GM18868 (cell line): Measurements from ENCODE around the gene ZNF526.

Source experiments
- ATAC-seq: cut with Tn5 transposase; IDR thresholded peaks from one replicate; pipeline ENCODE4 v1.9.1; 2021; ENCODE audit warnings: mild to moderate bottlenecking, moderate library complexity; ENCODE audit not compliant: unreplicated experiment

The ZNF526 gene

DNA sequence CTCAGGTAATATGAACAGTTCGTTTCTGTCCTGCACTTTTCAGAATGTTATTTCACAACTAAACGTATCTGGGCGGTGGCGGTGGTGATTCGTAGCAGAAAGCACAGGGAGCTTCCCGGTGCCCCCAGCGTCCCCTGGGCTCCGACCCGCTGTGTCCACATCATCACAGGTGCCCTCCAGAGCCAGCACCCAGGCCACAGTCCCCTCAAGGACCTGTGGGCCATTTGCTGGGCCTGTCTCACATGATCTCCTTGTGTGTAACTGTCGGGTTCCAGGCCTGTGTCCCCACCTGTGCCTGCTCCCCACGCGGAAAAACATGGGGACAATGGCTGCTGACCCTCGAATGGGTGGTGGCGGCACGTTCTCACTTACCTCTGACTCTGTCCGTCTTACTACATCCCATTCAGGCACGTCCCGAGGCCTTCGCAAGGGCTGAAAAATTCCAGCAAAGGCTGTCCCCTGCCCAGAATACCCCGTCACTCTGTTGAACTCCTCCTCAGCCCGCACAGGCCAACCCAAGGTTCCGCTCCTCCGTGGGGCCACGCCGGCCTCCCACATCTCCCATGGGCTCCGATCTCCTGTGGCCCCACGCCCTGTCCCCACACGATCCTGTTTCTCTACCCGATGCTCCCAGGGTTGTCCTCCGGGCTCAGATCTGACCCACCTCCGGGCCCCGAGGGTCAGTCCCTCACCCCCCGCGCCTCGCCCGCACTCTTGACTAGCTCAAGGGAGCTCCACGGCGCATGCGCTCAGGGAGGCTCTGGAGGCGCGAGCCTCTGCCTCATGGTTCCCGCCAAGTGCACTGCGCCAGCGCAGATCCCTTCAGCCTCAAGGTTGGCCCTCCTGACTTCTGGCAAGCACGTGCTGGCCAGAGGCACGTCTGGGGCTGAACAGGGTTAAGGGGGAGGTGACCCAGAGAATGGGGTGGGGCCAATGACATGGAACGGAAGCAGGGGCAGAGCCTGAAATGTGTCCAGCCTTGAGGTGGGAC is 23.8 kb upstream of the ZNF526 start:
- no peak for ATAC-seq

DNA sequence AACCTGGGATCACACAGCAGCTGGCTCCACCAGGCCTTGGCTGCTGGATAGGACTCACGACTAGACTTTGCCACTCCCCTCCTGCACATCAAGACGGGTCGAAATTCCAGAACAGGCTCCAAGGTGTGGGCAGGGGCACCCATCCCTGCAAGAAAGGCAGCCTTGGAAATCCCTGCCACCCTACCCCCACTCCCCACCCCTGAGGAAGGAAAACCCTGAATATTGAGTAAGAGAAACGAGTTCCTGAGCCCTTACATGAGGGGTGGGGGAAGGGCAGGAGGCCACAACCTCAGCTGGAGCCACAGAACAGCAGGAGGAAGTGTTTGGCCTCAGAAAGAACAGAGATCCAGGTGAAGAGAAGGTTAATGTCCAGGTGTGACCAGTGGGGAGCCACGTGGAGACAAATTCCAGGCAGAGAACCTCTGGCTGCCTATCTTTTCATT is 22.7 kb upstream of the ZNF526 start:
- no peak for ATAC-seq

DNA sequence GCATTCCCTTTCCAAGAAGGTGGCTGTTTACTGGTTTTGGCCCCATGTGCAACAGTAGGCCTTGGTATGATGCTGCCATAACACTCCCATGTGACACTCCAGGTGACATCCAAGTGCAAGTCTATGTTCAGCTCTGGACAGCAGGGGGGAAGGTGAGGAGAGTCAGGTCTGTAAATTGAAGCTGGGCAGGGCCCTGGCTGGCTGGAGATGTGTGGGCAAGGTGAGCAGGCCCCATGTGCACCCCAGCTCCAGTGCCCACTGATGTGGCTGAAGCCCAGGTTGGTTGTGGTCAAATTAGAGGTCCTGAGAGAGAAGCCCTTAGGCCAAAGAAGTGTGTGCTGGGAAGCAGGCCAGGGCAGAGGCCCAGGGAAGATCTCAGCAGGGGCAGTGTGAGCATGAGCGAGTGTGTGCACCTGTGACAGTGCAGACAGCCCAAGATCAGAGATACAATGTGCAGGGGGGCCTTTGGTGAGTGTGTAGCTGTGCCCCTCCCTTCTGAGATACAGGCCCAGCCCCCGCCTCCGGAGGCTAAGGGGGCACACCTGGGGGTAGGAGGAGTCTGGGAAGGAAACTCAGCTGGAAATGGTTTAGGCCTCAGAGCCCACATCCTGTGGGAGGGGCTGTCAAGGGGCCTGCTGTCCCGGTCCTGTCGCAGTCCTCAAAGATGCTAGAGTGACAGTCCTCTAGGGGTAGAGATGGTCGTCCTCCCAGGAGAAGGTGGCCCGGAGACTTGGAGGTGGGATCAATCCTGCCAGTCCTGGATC is 21.3 kb upstream of the ZNF526 start:
- ATAC-seq = peak; percentile 32

DNA sequence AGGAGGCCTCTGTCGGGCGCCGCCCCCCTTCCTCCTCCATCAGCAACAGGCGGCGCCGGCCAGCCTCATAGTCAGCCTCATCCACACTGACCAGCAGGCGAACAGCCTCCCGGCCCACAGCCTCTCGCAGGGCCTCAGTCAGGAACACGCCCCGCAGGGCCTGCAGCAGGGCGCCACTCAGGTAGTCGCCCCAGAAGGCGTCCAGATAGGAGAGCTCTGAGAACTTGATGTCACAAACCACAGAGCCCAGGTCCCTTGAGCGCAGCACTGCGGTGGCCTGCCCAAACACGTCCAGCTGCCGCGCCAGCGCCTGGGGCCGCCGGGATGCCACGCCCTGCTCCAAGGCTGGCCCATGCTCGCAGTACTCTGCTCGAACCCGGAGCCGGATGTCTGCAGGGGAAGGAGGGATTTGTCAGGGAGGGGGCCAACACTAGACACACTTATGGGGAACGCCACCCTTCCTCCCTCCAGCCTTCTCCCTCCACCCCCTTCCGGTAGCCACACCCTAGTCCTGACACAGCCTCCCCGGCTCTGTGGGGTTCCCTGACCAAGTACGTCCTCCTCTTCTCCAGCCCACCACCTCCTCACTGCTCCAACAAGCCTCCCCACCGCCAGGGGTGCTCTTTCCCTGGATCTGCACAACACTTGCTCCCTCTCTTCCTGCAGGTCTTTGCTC is 20.5 kb upstream of the ZNF526 start:
- peak; percentile 36 for ATAC-seq

DNA sequence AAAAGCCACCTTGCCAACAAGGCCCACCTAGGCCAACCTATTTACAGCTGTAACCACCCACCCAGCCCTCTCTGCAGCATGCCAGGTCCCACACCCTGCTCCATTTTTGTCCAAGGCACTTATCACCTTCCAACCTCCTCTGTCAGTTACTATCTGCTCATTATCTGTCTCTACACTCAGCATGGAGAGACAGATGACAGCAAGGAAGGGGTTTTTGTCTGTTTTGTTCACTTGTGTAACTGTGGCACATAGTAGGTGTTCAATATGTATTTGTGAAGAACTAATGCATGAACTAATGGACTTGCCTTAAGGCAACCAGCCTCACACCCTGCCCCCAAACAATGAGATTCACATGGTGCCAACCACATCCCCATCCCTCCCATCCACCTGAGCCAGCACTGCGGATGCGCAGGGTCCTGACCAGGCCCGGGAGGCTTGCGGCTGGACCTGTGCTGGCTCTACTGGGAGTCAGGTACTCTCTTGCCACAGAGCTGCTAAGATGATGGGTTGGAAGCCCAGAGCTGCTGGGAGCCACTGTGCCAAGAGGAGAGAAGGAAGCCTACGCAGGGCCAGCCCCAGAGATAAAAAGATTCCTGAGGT is 19.9 kb upstream of the ZNF526 start:
- ATAC-seq = no peak

DNA sequence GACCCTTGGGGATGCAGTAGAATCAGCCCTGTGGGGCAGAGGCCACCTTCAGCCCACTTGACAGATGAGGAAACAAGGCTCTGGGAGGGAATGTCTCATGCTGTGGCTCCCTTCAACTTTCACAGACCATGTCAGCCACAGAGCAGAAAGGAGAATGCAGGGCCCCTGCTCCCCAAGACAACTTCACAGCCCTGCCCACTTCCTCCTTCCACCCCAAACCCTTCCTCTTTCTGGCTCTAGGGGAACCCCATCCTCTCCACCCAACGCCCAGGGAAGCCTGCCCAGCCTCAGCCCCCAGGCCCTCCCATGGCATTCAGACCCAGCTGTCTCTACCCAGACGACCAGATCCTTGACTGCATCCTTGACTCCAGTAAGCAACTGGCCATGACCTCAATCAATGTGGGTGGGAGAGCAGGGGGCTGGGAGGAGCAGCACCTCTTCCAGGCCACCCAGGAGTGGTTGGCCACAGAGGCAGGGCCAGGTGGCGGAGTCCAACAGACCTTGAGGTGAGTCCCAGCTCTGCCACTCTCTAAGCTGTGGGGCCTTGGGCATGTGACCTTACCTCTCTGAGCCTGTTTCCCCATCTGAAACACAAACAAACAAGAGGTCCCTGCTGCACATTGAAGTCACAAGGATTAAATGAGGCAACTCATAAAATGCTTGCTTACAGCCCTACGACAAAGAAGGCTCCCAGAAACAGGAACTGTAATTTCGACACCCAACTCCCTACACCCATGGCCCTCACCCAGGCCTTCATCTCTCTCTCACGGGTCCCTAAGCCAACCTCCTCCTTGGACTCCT is 18.4 kb upstream of the ZNF526 start:
- no peak for ATAC-seq

GRCh38 chr19:42202290-42202880 is 17.7 kb upstream of the ZNF526 start:
- no peak for ATAC-seq

- no peak for ATAC-seq
These were observed 16.4 kb upstream of the ZNF526 start for GRCh38 chr19:42203700-42204099.

- ATAC-seq = no peak
These were observed 15.4 kb upstream of the ZNF526 start for GRCh38 chr19:42204664-42205063.

- ATAC-seq = no peak
These were observed 13.0 kb upstream of the ZNF526 start for GRCh38 chr19:42206871-42207755.

DNA sequence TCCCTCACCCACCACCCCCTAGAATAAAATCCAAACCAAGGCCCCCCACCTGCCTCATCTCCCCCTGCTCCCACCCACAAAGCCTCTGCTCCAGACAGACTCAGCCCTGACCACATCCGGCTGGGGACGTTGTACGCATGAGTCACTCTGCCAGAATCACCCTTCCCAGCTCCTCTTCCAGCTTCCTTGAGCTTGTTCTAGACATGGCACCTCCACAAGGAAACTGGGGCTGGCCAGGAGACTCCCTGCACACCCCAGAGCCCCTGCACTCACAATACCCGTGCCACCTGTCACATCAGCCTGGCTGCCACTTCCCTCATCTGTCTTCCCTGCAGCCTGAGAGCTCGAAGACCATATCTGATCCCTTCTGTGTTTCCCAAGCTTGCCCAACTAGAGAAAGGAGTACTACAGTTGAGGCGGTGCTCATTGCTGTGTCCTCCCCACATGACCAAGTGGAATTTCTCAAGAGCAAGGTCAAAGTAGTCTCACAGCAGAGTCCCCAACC is 12.3 kb upstream of the ZNF526 start:
- ATAC-seq = no peak

DNA sequence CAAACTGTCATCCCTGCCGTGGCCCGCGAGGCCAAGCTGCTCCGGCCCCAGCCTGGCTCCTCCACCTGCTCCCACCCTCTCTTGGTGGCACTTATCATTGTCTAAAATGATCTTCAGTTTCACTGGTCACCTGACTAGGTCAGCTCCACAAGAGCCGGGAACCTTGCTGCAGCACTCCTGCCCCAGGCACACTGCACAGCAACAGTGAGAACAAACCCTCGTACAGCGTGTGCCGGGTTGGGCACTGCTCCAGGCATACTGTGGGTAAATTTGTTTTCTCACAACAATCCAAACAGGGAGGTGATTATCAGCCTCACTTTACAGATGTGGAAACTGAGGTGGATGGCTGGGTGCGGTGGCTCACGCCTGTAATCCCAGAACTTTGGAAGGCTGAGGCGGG is 11.5 kb upstream of the ZNF526 start:
- ATAC-seq = no peak

- no peak for ATAC-seq
These were observed 7.2 kb upstream of the ZNF526 start for GRCh38 chr19:42212886-42213285.

GRCh38 chr19:42214810-42215485 is 5.2 kb upstream of the ZNF526 start:
- no peak for ATAC-seq

DNA sequence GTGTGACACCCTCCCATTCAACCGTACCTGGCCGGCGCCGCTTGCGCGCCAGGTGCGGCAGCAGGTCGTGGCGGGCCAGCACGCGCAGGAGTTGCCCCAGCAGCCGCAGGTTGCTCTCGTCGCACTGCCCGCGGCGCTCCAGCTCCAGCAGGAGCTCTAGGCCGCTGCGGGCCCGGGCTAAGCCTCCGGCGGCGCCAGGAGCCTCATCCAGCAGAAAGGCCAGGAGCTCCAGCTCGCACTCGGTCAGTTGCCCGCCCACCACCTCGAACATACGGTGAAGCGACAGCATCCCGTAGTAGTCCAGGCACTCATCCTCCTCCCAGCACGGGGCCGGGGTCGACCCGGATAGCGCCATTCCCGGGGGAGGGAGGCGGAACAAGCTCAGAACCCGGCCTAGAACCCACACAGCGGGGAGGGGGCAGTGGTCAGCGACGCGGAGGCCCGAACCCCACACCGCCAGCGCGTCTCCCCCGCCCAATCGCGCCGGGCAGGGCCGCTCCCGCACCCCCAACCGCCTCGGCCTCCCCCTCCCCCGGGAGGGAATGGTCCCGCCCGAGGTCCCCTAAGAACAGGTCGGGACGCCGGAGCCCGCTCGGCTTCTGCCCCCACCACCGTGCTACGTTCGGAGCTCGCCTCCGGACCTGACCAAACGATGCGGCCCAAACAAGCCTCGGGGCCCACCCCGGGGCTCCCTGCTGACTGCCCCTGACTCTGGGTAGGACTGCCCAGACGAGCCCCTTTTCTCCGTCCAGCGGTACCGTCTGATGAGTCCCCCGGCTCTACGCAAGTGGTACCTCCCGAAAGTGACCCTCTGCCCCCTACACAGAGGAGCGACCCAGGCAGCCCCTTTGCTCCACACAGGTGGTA is 3.2 kb upstream of the ZNF526 start:
- ATAC-seq = no peak

DNA sequence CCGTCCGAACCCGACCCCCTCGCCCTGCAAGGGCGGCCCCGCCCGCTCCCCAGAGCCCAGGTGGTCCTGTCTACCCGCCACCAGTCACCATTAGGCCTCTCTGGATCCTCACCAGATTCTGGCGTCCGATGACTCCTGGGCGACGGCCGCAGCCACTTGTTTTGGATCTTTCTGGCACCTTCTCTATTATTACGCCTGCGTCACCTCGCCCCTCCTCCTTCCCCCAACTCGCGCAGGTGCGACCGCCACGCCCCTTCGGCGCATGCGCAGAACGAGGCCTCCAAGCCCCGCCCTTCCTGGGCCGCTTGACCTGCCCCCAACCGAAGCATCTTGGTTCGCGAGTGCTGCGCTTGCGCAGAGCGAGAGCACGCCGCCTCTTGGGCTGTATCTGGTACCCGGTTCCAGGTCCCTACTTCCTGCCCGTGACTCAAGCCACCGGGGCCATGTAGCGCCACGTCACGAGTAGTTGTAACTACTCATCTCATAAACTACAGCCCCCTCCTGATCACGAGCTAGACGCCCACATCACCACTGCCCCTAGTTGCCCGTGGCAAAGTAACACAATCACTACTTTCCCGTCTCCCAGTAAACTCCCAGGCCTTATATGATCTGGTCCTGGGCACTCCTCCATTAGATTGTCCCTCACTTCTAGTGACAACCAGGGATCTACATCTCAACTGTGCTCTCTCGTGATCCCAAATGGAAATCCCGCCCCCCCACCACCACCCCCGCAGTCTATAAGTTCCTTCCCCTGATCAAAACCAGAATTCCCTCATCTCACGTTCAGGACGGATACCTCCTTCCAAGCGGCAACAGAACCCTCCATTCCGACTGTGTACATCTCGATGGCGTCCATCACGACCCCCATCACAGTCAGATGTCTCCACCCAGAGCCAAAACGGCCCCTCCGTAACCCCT is 2.3 kb upstream of the ZNF526 start, which contains the start of gene DEDD2:
Gene DEDD2, minus strand, starts transcription at position 158 of the 918 bp plus-strand sequence. CDS start 670 bp downstream, outside the sequence.
- peak; percentile 69 for ATAC-seq
